Left ventricle myocardium inferior (tissue), 1 donor: Measurements from ENCODE around the gene SKAP2. TPM values are rescaled to one million over a fixed set of nuclear protein-coding genes. Genes with fewer than 3 reads are reported as not detected.

Source experiments
- DNase-seq: peaks from one replicate; pipeline ENCODE4 v3.0.0-alpha.2; 2020
- H3K27ac ChIP-seq: fragments of 200-600 bp; replicated peaks from 2 replicates; pipeline ENCODE4 v1.8.0; 2021
- H3K27me3 ChIP-seq: fragments of 200-600 bp; 2 replicates; pipeline ENCODE4 v1.8.0; 2021; ENCODE audit warnings: low read depth
- H3K36me3 ChIP-seq: fragments of 200-600 bp; 2 replicates; pipeline ENCODE4 v1.8.0; 2021
- H3K4me1 ChIP-seq: fragments of 200-600 bp; 2 replicates; pipeline ENCODE4 v1.8.0; 2021
- H3K4me3 ChIP-seq: fragments of 200-600 bp; 2 replicates; pipeline ENCODE4 v1.8.0; 2021; ENCODE audit warnings: mild to moderate bottlenecking, moderate library complexity
- H3K9me3 ChIP-seq: fragments of 200-600 bp; replicated peaks from 2 replicates; pipeline ENCODE4 v1.8.0; 2021
- intact Hi-C: fragments of 100-400 bp; cut with micrococcal nuclease; formaldehyde crosslinking; loops from one replicate; pipeline ENCODE4 v1.11.0; 2022
- total RNA-seq: library from RNA; stranded (reverse); fragmentation: NEBNext Ultra II Directional; extraction: Animal tissue kit (Norgen Biotek cat#: 25700); gene quantifications from one replicate; pipeline ENCODE4 v1.2.1, GENCODE V29; 2021
- TF ChIP-seq, protein P1 (sequence below): fragments of 200-600 bp; IDR thresholded peaks from 2 replicates; pipeline ENCODE4 v1.8.0; 2021; ENCODE audit warnings: antibody characterized with exemption, mild to moderate bottlenecking, borderline replicate concordance
- donor health status: DM: no; HTN: yes; CAD: no; lungs with severe emphysema.

Gene SKAP2
- total RNA-seq, 1 donor from 2014 or later, result 5.2 TPM

- no peaks in the 10 kb centered on the region for H3K9me3 ChIP-seq
Measured at GRCh38 chr7:26662646-26663045, 201.7 kb downstream of the SKAP2 start.

GRCh38 chr7:26659121-26659520 is 205.3 kb downstream of the SKAP2 start:
- Histone ChIP-seq H3K27ac (no peak overlapping the region), H3K4me3 (no peak overlapping the region), H3K27me3 (peaks cover 76% of the 10 kb centered on the region), H3K9me3 (no peaks in the 10 kb centered on the region), H3K36me3 (no peaks in the 10 kb centered on the region), H3K4me1 (no peaks in the 10 kb centered on the region)
- DNase-seq, result no peak
- TF ChIP-seq, protein P1, sequence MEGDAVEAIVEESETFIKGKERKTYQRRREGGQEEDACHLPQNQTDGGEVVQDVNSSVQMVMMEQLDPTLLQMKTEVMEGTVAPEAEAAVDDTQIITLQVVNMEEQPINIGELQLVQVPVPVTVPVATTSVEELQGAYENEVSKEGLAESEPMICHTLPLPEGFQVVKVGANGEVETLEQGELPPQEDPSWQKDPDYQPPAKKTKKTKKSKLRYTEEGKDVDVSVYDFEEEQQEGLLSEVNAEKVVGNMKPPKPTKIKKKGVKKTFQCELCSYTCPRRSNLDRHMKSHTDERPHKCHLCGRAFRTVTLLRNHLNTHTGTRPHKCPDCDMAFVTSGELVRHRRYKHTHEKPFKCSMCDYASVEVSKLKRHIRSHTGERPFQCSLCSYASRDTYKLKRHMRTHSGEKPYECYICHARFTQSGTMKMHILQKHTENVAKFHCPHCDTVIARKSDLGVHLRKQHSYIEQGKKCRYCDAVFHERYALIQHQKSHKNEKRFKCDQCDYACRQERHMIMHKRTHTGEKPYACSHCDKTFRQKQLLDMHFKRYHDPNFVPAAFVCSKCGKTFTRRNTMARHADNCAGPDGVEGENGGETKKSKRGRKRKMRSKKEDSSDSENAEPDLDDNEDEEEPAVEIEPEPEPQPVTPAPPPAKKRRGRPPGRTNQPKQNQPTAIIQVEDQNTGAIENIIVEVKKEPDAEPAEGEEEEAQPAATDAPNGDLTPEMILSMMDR, result no peak
- intact Hi-C loops, result no loop called here

More at GRCh38 chr7:26662646-26663045, 201.7 kb downstream of the SKAP2 start:
- peaks cover 61% of the 10 kb centered on the region for H3K27me3 ChIP-seq
- no peak overlapping the region for H3K27ac ChIP-seq
- H3K36me3 ChIP-seq, result no peaks in the 10 kb centered on the region
- intact Hi-C loops, result loop anchor here (10.0 kb wide), 1 partner anchor 758 kb away; no protein-coding TSS in a partner anchor
- TF ChIP-seq, protein P1, result no peak
- no peaks in the 10 kb centered on the region for H3K4me1 ChIP-seq
- DNase-seq, result no peak
- no peak overlapping the region for H3K4me3 ChIP-seq

- H3K36me3 ChIP-seq, result no peaks in the 10 kb centered on the region
- H3K27ac ChIP-seq, result no peak overlapping the region
- no peak for DNase-seq
- TF ChIP-seq, protein P1, result no peak
- no peaks in the 10 kb centered on the region for H3K9me3 ChIP-seq
- no peak overlapping the region for H3K4me3 ChIP-seq
- peaks cover 76% of the 10 kb centered on the region for H3K27me3 ChIP-seq
- H3K4me1 ChIP-seq, result no peaks in the 10 kb centered on the region
- intact Hi-C loops, result no loop called here
Measured at GRCh38 chr7:26658389-26659084, 205.9 kb downstream of the SKAP2 start.

DNA sequence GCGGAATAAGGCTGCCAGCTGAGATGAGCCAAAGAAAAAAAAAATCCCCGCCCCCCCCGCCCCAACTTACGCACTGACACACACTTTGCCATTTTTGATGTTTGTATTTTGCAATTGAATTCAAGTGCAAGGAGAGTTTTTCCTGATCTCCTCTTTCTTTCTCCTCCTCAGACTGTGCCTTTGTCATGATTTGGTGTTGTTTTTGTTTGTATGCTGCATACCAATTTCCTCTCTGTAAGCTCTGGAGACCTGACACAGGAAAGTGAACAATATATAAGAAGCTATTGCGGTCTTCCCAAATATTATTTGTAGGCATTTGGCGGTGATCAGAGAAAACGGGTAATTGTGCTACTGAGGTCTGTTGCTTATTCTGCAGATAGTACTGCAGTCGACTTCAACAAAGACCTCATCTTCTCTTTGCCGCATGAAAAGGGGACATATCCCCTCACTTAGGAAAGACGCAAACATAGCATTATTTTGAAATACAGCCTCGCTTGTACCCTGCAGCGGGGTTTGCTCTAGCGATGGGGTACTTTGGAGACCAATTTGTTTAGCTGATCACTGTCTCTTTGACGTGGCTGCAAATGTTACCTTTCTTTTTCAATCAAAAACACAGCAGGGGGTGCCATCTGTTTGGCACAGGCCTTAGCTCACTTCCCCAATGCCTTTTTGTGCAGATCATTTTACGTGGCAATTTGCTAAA is 206.6 kb downstream of the SKAP2 start:
- intact Hi-C loops, result no loop called here
- Histone ChIP-seq H3K27me3 (peaks cover 72% of the 10 kb centered on the region), H3K9me3 (no peaks in the 10 kb centered on the region)

DNA sequence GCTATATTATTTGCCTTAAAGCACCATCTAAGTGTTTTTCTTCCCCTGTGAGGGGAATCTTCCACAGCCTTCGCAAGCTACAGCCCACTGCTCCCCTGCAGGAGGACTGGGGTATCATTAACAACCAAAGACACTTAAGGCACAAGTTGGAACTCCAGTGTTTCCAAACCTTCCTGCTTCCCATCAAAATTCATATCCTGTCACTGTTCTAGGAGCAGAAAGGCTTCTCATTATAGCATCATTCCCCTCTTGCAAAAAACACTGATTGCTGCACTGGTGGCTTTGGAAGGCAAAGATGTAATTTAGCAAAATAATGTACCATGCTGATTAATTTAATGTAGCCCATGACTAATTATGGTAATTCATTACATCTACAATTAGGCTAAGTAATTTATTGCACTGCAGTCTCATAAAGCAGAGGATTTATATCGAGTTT is 207.2 kb downstream of the SKAP2 start:
- no peaks in the 10 kb centered on the region for H3K36me3 ChIP-seq
- no peak overlapping the region for H3K27ac ChIP-seq
- H3K4me3 ChIP-seq, result no peak overlapping the region
- DNase-seq, result no peak
- intact Hi-C loops, result no loop called here
- H3K4me1 ChIP-seq, result no peaks in the 10 kb centered on the region
- no peaks in the 10 kb centered on the region for H3K9me3 ChIP-seq
- H3K27me3 ChIP-seq, result peaks cover 66% of the 10 kb centered on the region
- TF ChIP-seq, protein P1, result no peak

More for the DNA sequence above, 206.6 kb downstream of the SKAP2 start:
- Histone ChIP-seq H3K36me3 (no peaks in the 10 kb centered on the region), H3K4me3 (no peak overlapping the region), H3K27ac (no peak overlapping the region), H3K4me1 (no peaks in the 10 kb centered on the region)
- TF ChIP-seq, protein P1, result no peak
- no peak for DNase-seq
